WI38 (cell line): ENCODE measurements around the gene C12orf56.

Experiments used
- H3K4me3 ChIP-seq: 2 replicates; pipeline ENCODE4 v1.5.1; 2011; ENCODE audit warnings: low read depth, mild to moderate bottlenecking, control low read depth, low read length
- TF ChIP-seq, protein P1 (sequence below): IDR thresholded peaks from 2 replicates; pipeline ENCODE4 v1.5.1; 2012; ENCODE audit warnings: low read depth, mild to moderate bottlenecking, control low read depth, low read length

C12orf56 gene

DNA sequence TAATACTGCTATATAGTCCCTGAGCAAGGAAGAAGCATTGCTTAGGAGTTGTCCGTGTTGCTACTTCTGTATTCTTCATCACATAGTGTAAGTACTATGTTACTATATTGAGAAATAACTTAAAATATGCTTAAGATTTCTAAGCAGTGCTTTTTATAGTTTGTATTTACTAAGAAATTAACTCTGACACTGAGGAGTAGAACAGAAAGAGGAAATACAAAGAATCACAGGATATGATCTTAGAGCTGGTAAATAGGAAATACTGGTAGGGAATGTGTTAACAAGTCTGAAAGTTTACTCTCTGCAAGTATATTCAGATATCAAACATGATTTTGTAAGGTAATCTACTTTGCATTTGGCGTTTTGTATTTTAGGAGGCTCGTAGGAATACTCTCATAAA is 29.1 kb upstream of the C12orf56 start:
- H3K4me3 ChIP-seq, result no peak overlapping the region
- TF ChIP-seq, protein P1, sequence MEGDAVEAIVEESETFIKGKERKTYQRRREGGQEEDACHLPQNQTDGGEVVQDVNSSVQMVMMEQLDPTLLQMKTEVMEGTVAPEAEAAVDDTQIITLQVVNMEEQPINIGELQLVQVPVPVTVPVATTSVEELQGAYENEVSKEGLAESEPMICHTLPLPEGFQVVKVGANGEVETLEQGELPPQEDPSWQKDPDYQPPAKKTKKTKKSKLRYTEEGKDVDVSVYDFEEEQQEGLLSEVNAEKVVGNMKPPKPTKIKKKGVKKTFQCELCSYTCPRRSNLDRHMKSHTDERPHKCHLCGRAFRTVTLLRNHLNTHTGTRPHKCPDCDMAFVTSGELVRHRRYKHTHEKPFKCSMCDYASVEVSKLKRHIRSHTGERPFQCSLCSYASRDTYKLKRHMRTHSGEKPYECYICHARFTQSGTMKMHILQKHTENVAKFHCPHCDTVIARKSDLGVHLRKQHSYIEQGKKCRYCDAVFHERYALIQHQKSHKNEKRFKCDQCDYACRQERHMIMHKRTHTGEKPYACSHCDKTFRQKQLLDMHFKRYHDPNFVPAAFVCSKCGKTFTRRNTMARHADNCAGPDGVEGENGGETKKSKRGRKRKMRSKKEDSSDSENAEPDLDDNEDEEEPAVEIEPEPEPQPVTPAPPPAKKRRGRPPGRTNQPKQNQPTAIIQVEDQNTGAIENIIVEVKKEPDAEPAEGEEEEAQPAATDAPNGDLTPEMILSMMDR, result no peak

DNA sequence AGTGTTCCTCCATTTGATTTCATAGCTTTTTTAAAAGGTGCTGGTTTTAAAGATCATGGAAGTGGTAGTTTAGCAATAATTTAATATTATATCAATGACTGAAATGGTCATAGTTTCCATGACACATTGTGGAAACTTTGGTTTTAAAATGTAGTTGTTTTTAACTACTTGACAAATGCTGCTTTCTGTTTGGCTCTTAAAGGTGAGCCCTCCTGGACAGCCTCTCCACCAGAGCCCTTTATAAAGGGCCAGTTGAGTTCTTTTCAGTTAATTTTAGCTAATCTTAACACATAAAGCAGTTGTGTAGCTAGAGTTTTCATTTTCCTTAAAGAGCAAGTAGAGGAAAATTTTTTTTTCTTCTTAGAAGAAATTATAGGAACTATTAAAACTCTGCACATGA is 27.7 kb upstream of the C12orf56 start:
- TF ChIP-seq, protein P1, result no peak
- no peak overlapping the region for H3K4me3 ChIP-seq

DNA sequence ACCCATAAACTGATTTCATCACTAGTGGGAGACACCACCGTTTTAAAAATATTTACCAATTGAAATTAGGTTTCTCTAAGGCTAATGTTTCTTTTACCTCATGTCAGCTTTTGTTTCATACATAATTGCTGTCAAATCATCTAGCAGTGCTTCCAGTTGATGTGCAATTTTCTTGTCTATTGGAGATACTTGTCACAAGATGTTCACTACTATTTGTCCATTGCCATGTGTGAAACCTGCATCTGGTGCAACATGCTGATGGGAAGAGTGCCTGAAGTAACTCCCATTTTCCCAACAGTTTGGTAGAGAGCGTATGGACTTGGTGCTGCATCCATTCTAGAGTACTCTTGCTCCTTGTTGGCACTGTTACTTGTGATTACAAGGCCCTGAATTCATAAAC is 23.3 kb upstream of the C12orf56 start:
- no peak overlapping the region for H3K4me3 ChIP-seq
- TF ChIP-seq, protein P1, result no peak

DNA sequence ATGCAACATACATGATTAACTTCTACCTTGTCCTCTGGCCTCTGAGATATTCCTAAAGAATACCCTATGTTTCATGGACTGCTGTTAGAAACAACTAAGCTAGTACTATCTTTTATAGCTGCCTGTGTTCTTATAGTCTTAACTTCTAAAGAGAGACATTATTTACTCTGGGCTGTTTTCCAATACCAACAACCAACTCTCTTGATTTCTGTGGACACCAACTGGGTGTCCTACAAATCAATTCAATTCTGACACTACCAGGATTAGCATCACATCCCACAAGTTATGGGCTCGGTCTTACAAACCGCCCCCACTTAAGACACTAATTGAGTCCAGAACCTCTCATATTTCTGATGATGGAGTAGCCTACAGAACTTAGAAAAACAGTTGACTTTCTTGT is 21.9 kb upstream of the C12orf56 start:
- TF ChIP-seq, protein P1, result no peak
- H3K4me3 ChIP-seq, result no peak overlapping the region

DNA sequence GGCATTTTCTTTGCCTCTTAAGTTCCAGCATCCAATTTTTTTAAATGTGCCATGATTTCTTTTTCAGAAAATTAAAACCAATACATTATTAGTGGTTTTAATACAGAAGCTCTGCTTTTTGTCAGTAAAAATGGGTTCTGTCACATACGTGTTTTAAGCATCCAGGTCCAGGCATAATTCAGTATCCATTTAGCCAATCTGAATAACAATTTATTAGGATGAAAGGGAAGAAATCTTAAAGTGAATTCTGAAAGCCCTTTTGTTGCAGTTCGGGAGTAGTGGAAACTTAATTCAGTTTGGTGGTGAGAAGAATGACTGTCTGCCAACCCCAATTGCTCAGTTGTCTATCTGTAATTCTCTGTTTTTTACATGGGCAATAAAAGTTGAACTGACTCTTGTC is 20.9 kb upstream of the C12orf56 start:
- TF ChIP-seq, protein P1, result no peak

DNA sequence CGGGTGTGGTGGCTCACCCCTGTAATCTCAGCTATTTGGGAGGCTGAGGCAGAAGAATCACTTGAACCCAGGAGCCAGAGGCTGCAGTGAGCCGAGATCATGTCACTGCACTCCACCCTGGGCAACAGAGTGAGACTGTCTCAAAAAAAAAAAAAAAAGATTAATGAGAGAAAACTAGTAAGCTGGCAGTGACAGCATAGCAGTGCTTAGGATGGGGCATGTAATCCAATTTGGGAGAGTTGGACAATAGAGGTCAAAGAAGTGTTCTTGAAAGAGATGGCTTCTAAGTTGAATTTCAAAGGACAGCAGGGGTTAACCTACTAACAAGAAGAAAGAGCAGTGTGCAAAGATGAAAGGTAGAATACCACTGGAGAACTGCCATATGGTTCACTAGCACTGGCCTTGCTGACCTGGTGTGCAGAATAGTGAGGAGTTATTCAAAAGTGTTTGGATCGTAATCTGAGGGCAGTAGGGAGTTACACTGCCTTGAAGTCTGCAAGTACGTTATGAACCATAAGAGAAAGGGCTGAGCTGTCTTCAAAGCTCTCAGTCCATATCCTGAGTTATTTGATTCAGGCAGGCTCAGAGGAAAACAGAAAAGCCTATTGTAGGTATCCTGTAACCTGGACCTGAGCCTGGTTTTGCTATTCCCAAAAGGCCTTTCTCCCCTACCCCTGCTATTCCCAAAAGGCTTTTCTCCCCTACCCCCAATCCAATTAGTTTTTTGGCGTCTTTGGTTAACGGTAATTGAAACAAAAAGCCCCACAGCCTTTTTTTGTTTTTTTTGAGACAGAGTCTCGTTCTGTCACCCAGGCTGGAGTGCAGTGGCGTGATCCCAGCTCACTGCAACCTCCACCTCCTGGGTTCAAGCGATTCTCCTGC is 17.0 kb upstream of the C12orf56 start:
- no peak overlapping the region for H3K4me3 ChIP-seq
- TF ChIP-seq, protein P1, result no peak

More for the DNA sequence above, 20.9 kb upstream of the C12orf56 start:
- no peak overlapping the region for H3K4me3 ChIP-seq

DNA sequence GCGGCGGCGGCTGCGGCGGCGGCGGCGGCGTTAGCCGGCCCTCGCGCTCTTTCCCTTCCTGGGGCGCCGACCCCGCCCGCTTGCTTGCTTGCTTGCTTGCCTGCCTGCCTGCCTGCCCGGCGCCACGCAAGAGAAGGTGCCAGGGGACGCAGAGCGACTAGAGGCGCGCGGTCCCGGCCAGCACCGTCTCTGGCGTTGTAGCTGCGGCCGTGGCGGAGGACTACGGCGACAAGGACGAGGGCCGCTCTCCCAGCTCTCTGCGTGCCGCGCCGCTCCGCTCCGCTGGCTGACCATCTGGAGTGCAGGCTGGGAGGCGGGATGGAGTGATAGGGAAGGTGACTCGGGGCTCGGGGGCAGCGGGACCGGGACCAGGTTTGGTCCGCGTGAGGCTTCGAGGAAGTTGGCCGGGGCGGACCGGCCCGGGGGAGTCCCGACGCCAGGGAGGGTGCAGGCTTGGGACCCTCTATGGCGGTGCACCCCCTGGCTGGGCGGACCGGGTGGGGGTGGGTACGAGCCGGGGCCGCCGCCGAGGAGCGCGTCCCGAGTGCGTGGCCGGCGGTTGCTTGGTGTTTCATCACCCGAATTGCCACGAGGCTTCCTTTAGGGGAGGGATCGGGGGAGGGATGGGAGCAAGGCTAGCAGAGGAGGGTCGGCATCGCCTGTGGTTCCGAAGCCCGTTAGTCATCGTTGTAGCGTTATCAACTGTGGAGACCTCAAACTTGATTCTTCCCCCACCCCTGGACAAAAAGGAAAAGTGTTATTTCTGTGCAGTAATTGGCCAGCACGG is 14.1 kb upstream of the C12orf56 start:
- TF ChIP-seq, protein P1, result no peak

More for the DNA sequence above, 14.1 kb upstream of the C12orf56 start:
- H3K4me3 ChIP-seq, result peak overlapping the region; percentile 88
